HEK293T (cell line): ENCODE data around the gene COPB2.

Source experiments
- CTCF ChIA-PET: fragments of 350-600 bp; formaldehyde crosslinking; extraction: SDS; loops from one replicate; lab custom pipeline; 2021; ENCODE audit warnings: antibody characterized with exemption, inconsistent platforms; lab: Yijun Ruan, JAX
- POLR2A ChIA-PET: fragments of 350-600 bp; formaldehyde crosslinking; extraction: SDS; loops from one replicate; lab custom pipeline; 2020; ENCODE audit warnings: antibody characterized with exemption, inconsistent platforms; lab: Yijun Ruan, JAX
- DNase-seq: peaks from one replicate; pipeline ENCODE4 v3.0.0; 2012; ENCODE audit warnings: mixed read lengths; ENCODE audit errors: extremely low spot score
- ARNT ChIP-seq: fragments of 450-650 bp; IDR thresholded peaks from 2 replicates; pipeline ENCODE4 v1.6.1; 2017; ENCODE audit warnings: mild to moderate bottlenecking
- BHLHE40 ChIP-seq: fragments of 450-650 bp; IDR thresholded peaks from 2 replicates; pipeline ENCODE4 v1.6.1; 2016; ENCODE audit warnings: mild to moderate bottlenecking, moderate library complexity, borderline replicate concordance
- CTBP1 ChIP-seq: fragments of 450-650 bp; IDR thresholded peaks from 2 replicates; pipeline ENCODE4 v1.6.1; 2016; ENCODE audit warnings: borderline replicate concordance
- ELF4 ChIP-seq: fragments of 450-650 bp; IDR thresholded peaks from 2 replicates; pipeline ENCODE4 v1.6.1; 2017; ENCODE audit warnings: antibody characterized with exemption
- FOXA1 ChIP-seq: fragments of 450-650 bp; IDR thresholded peaks from 2 replicates; pipeline ENCODE4 v1.6.1; 2016; ENCODE audit warnings: mild to moderate bottlenecking
- FOXK2 ChIP-seq: fragments of 450-650 bp; IDR thresholded peaks from 2 replicates; pipeline ENCODE4 v1.6.1; 2016; ENCODE audit warnings: mild to moderate bottlenecking
- FOXM1 ChIP-seq: fragments of 450-650 bp; IDR thresholded peaks from 2 replicates; pipeline ENCODE4 v1.6.1; 2017; ENCODE audit warnings: mild to moderate bottlenecking, borderline replicate concordance
- HDGF ChIP-seq: fragments of 450-650 bp; IDR thresholded peaks from 2 replicates; pipeline ENCODE4 v1.6.1; 2017; ENCODE audit warnings: antibody characterized with exemption, borderline replicate concordance
- L3MBTL2 ChIP-seq: fragments of 450-650 bp; conservative IDR thresholded peaks from 2 replicates; pipeline ENCODE4 v1.6.1; 2016; ENCODE audit warnings: mild to moderate bottlenecking
- LEF1 ChIP-seq: fragments of 450-650 bp; IDR thresholded peaks from 2 replicates; pipeline ENCODE4 v1.6.1; 2017; ENCODE audit warnings: mild to moderate bottlenecking, borderline replicate concordance
- NFRKB ChIP-seq: fragments of 450-650 bp; IDR thresholded peaks from 2 replicates; pipeline ENCODE4 v1.6.1; 2016; ENCODE audit warnings: mild to moderate bottlenecking, moderate library complexity
- PKNOX1 ChIP-seq: fragments of 450-650 bp; IDR thresholded peaks from 2 replicates; pipeline ENCODE4 v1.6.1; 2016
- SP1 ChIP-seq: fragments of 450-650 bp; IDR thresholded peaks from 2 replicates; pipeline ENCODE4 v1.6.1; 2017
- SUZ12 ChIP-seq: fragments of 450-650 bp; IDR thresholded peaks from 2 replicates; pipeline ENCODE4 v1.6.1; 2016; ENCODE audit warnings: mild to moderate bottlenecking
- TARDBP ChIP-seq: fragments of 450-650 bp; IDR thresholded peaks from 2 replicates; pipeline ENCODE4 v1.6.1; 2016
- ZNF384 ChIP-seq: fragments of 450-650 bp; IDR thresholded peaks from 2 replicates; pipeline ENCODE4 v1.6.1; 2016

Gene COPB2

GRCh38 chr3:139327231-139327630 lies 62.2 kb downstream of the COPB2 start:
- TF ChIP-seq FOXK2 = no peak
- no peak for TF ChIP-seq NFRKB
- TF ChIP-seq LEF1 = no peak
- TF ChIP-seq BHLHE40 = no peak
- no peak for TF ChIP-seq SP1
- no peak for TF ChIP-seq HDGF
- TF ChIP-seq TARDBP = no peak
- TF ChIP-seq ARNT = no peak
- TF ChIP-seq L3MBTL2 = no peak
- no peak for TF ChIP-seq SUZ12
- ChIA-PET POLR2A (no interaction called here), CTCF (interaction anchor here (2.3 kb wide), 1 partner anchor 215 kb away, joined by 29 read pairs; no protein-coding TSS in a partner anchor)
- DNase-seq = no peak

GRCh38 chr3:139326707-139327106 lies 62.7 kb downstream of the COPB2 start:
- no peak for DNase-seq
- TF ChIP-seq HDGF (no peak), TARDBP (no peak), PKNOX1 (no peak), SP1 (no peak), FOXK2 (no peak), ELF4 (no peak), ZNF384 (no peak)
- ChIA-PET POLR2A (no interaction called here), CTCF (no interaction called here)

- POLR2A ChIA-PET = no interaction called here
- CTCF ChIA-PET = no interaction called here
- DNase-seq = no peak
These were observed 63.3 kb downstream of the COPB2 start for GRCh38 chr3:139326131-139326530.

GRCh38 chr3:139325551-139325950 lies 63.9 kb downstream of the COPB2 start:
- DNase-seq = no peak
- TF ChIP-seq SUZ12 (no peak), LEF1 (no peak), FOXK2 (no peak), FOXM1 (no peak), CTBP1 (no peak), FOXA1 (no peak), ARNT (no peak)
- ChIA-PET POLR2A (no interaction called here), CTCF (no interaction called here)

More at GRCh38 chr3:139326131-139326530, 63.3 kb downstream of the COPB2 start:
- no peak for TF ChIP-seq PKNOX1
- no peak for TF ChIP-seq CTBP1
- no peak for TF ChIP-seq FOXA1
- TF ChIP-seq SP1 = no peak
- TF ChIP-seq HDGF = no peak
- no peak for TF ChIP-seq BHLHE40
- no peak for TF ChIP-seq ELF4
- no peak for TF ChIP-seq SUZ12

- DNase-seq = no peak
- TF ChIP-seq ZNF384 = no peak
- TF ChIP-seq TARDBP = no peak
- TF ChIP-seq FOXM1 = no peak
- no peak for TF ChIP-seq HDGF
- no peak for TF ChIP-seq FOXK2
- TF ChIP-seq CTBP1 = no peak
- TF ChIP-seq SUZ12 = no peak
- ChIA-PET CTCF (no interaction called here), POLR2A (no interaction called here)
These were observed 65.0 kb downstream of the COPB2 start for GRCh38 chr3:139324456-139324855.

GRCh38 chr3:139323146-139323545 lies 66.3 kb downstream of the COPB2 start:
- CTCF ChIA-PET = no interaction called here
- DNase-seq = no peak
- POLR2A ChIA-PET = no interaction called here
- TF ChIP-seq ARNT (no peak), CTBP1 (no peak), L3MBTL2 (no peak), BHLHE40 (no peak), PKNOX1 (no peak), TARDBP (no peak)

GRCh38 chr3:139322346-139322745 lies 67.1 kb downstream of the COPB2 start:
- CTCF ChIA-PET = no interaction called here
- POLR2A ChIA-PET = no interaction called here
- no peak for DNase-seq

More at GRCh38 chr3:139322346-139322745, 67.1 kb downstream of the COPB2 start:
- TF ChIP-seq SP1 (no peak), FOXM1 (no peak), BHLHE40 (no peak), ARNT (no peak), TARDBP (no peak), ZNF384 (no peak), LEF1 (no peak), HDGF (no peak), L3MBTL2 (no peak), NFRKB (no peak), PKNOX1 (no peak), FOXK2 (no peak), FOXA1 (no peak), SUZ12 (no peak), CTBP1 (no peak), ELF4 (no peak)
